PC-9 (cell line): ENCODE measurements around the gene RCC2. TPM values are rescaled to one million over a fixed set of nuclear protein-coding genes. Genes with fewer than 3 reads are reported as not detected.
"Not testable (repeated sequence)": the region's sequence is repeated elsewhere in the genome, so short reads cannot be mapped to it uniquely, and the experiment has no call there.

Experiments used
- BruUV-seq: library from RNA; stranded (reverse); fragments of 400-500 nt; replicated peaks from 2 replicates; lab custom pipeline; 2021; lab: Mats Ljungman, UMichigan
- CTCF ChIA-PET: fragments of 300-600 bp; sonication (Branson Sonifier 250); formaldehyde crosslinking; loops from one replicate; lab custom pipeline; 2022; ENCODE audit warnings: antibody characterized with exemption; lab: Charles Lee
- POLR2A ChIA-PET: fragments of 300-600 bp; sonication (Branson Sonifier 250); formaldehyde crosslinking; loops from one replicate; lab custom pipeline; 2022; ENCODE audit warnings: antibody characterized with exemption; ENCODE audit not compliant: unreplicated experiment; lab: Charles Lee
- DNase-seq, 2 experiments: peaks; one replicate each; pipeline versions ENCODE4 v3.0.0 to v3.0.0-alpha.2; 2015 to 2022; ENCODE audit warnings: mixed read lengths in 1 of 2
- H2AFZ ChIP-seq: fragments of 200-600 bp; sonication (generic); 2 replicates; pipeline ENCODE4 v1.8.1; 2017; ENCODE audit warnings: antibody characterized with exemption
- H3F3A ChIP-seq: fragments of 200-600 bp; sonication (generic); 2 replicates; pipeline ENCODE4 v1.8.1; 2017; ENCODE audit warnings: antibody characterized with exemption, mild to moderate bottlenecking, low read depth; ENCODE audit not compliant: insufficient read depth
- H3K27ac ChIP-seq: fragments of 200-600 bp; sonication (generic); 2 replicates; pipeline ENCODE4 v1.6.1; 2016; ENCODE audit warnings: mixed run types
- H3K27me3 ChIP-seq: fragments of 200-600 bp; sonication (generic); 2 replicates; pipeline ENCODE4 v1.6.1; 2016; ENCODE audit warnings: low read depth, mixed run types; ENCODE audit not compliant: insufficient read depth
- H3K36me3 ChIP-seq: fragments of 200-600 bp; sonication (generic); 2 replicates; pipeline ENCODE4 v1.6.1; 2016; ENCODE audit warnings: low read depth, mixed run types
- H3K4me1 ChIP-seq: fragments of 200-600 bp; sonication (generic); replicated peaks from 2 replicates; pipeline ENCODE4 v1.6.1; 2016; ENCODE audit warnings: mixed run types; ENCODE audit not compliant: insufficient read depth
- H3K4me2 ChIP-seq: fragments of 200-600 bp; sonication (generic); 2 replicates; pipeline ENCODE4 v1.6.1; 2017; ENCODE audit warnings: mixed run types
- H3K4me3 ChIP-seq: fragments of 200-600 bp; sonication (generic); 2 replicates; pipeline ENCODE4 v1.6.1; 2016; ENCODE audit warnings: mixed run types
- H3K79me2 ChIP-seq: fragments of 200-600 bp; sonication (generic); 2 replicates; pipeline ENCODE4 v1.6.1; 2017; ENCODE audit warnings: low read depth, mixed run types
- H3K9me2 ChIP-seq: fragments of 200-600 bp; sonication (generic); 2 replicates; pipeline ENCODE4 v1.8.1; 2017; ENCODE audit warnings: mild to moderate bottlenecking; ENCODE audit not compliant: insufficient read depth
- H3K9me3 ChIP-seq: fragments of 200-600 bp; sonication (generic); 2 replicates; pipeline ENCODE4 v1.8.1; 2016; ENCODE audit warnings: low read depth; ENCODE audit not compliant: insufficient read depth
- H4K20me1 ChIP-seq: fragments of 200-600 bp; sonication (generic); 2 replicates; pipeline ENCODE4 v1.8.1; 2017; ENCODE audit not compliant: insufficient read depth
- EZH2 ChIP-seq: fragments of 200-600 bp; sonication (generic); IDR thresholded peaks from 2 replicates; pipeline ENCODE4 v1.8.0; 2017; ENCODE audit warnings: antibody characterized with exemption, low read depth
- intact Hi-C: fragments of 100-400 bp; cut with micrococcal nuclease; formaldehyde crosslinking; loops from one replicate; pipeline ENCODE4 v1.10.0; 2022; ENCODE audit not compliant: unreplicated experiment
- total RNA-seq: library from RNA; stranded (reverse); gene quantifications from 2 replicates; pipeline ENCODE4 v1.2.3, GENCODE V29; 2021
- TF ChIP-seq, protein P1 (sequence below): fragments of 200-600 bp; sonication (generic); conservative IDR thresholded peaks from 2 replicates; pipeline ENCODE4 v1.6.1; 2017; ENCODE audit warnings: mixed run types, antibody characterized with exemption, mild to moderate bottlenecking, moderate library complexity

The RCC2 gene
- total RNA-seq, 1 experiment from 2014 or later = 170 TPM

GRCh38 chr1:17452686-17453085 is 13.2 kb upstream of the RCC2 start:
- intact Hi-C loops = no loop called here
- no peaks in the 10 kb centered on the region for H3K9me3 ChIP-seq
- H3F3A ChIP-seq = no peaks in the 10 kb centered on the region
- H3K79me2 ChIP-seq = no peaks in the 10 kb centered on the region
- H3K9me2 ChIP-seq = no peaks in the 10 kb centered on the region
- H3K4me1 ChIP-seq = no peaks in the 10 kb centered on the region
- no peak for TF ChIP-seq EZH2
- TF ChIP-seq, protein P1, sequence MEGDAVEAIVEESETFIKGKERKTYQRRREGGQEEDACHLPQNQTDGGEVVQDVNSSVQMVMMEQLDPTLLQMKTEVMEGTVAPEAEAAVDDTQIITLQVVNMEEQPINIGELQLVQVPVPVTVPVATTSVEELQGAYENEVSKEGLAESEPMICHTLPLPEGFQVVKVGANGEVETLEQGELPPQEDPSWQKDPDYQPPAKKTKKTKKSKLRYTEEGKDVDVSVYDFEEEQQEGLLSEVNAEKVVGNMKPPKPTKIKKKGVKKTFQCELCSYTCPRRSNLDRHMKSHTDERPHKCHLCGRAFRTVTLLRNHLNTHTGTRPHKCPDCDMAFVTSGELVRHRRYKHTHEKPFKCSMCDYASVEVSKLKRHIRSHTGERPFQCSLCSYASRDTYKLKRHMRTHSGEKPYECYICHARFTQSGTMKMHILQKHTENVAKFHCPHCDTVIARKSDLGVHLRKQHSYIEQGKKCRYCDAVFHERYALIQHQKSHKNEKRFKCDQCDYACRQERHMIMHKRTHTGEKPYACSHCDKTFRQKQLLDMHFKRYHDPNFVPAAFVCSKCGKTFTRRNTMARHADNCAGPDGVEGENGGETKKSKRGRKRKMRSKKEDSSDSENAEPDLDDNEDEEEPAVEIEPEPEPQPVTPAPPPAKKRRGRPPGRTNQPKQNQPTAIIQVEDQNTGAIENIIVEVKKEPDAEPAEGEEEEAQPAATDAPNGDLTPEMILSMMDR = no peak
- no peak overlapping the region for H2AFZ ChIP-seq
- no peaks in the 10 kb centered on the region for H3K36me3 ChIP-seq
- CTCF ChIA-PET = interaction anchor here (1.1 kb wide), 2 partner anchors 10 to 29 kb away, joined by 3 read pairs; no protein-coding TSS in a partner anchor
- H3K4me3 ChIP-seq = no peak overlapping the region
- H3K4me2 ChIP-seq = no peak overlapping the region
- no peaks in the 10 kb centered on the region for H3K27me3 ChIP-seq
- H3K27ac ChIP-seq = no peak overlapping the region
- no peaks in the 10 kb centered on the region for H4K20me1 ChIP-seq
- no peak for DNase-seq
- BruUV-seq = no TSS peak
- POLR2A ChIA-PET = no interaction called here

DNA sequence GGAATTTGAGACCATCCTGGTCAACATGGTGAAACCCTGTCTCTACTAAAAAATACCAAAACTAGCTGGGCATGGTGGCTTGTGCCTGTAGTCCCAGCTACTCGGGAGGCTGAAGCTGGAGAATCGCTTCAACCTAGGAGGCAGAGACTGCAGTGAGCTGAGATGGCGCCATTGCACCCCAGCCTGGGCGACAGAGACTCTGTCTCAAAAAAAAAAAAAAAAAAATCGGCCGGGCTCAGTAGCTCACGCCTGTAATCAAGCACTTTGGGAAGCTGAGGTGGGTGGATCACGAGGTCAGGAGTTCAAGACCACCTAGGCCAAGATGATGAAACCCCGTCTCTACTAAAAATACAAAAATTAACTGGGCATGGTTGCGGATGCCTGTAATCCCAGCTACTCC is 12.7 kb upstream of the RCC2 start:
- H3K9me3 ChIP-seq, H3K36me3 ChIP-seq, H2AFZ ChIP-seq, H3K4me1 ChIP-seq, POLR2A ChIA-PET, H3K9me2 ChIP-seq, H4K20me1 ChIP-seq, DNase-seq, H3K4me3 ChIP-seq, intact Hi-C loops, H3K79me2 ChIP-seq, H3K4me2 ChIP-seq, H3K27me3 ChIP-seq, H3K27ac ChIP-seq, BruUV-seq, H3F3A ChIP-seq: not testable (repeated sequence)
- CTCF ChIA-PET = interaction anchor here (1.1 kb wide), 2 partner anchors 9 to 29 kb away, joined by 3 read pairs; no protein-coding TSS in a partner anchor

- no peak overlapping the region for H3K27ac ChIP-seq
- CTCF ChIA-PET = interaction anchor here (1.1 kb wide), 2 partner anchors 9 to 30 kb away, joined by 3 read pairs; no protein-coding TSS in a partner anchor
- H3K4me1 ChIP-seq = no peaks in the 10 kb centered on the region
- H3K27me3 ChIP-seq = no peaks in the 10 kb centered on the region
- H3K9me3 ChIP-seq = no peaks in the 10 kb centered on the region
- no TSS peak for BruUV-seq
- no peaks in the 10 kb centered on the region for H3K36me3 ChIP-seq
- H3K9me2 ChIP-seq = no peaks in the 10 kb centered on the region
- H2AFZ ChIP-seq = no peak overlapping the region
- no peak for TF ChIP-seq EZH2
- TF ChIP-seq, protein P1 = no peak
- H4K20me1 ChIP-seq = no peaks in the 10 kb centered on the region
- DNase-seq = no peak
- no peak overlapping the region for H3K4me3 ChIP-seq
- H3F3A ChIP-seq = no peaks in the 10 kb centered on the region
- intact Hi-C loops = no loop called here
- no peaks in the 10 kb centered on the region for H3K79me2 ChIP-seq
- no peak overlapping the region for H3K4me2 ChIP-seq
- POLR2A ChIA-PET = no interaction called here
Measured at GRCh38 chr1:17451731-17452130, 12.3 kb upstream of the RCC2 start.

DNA sequence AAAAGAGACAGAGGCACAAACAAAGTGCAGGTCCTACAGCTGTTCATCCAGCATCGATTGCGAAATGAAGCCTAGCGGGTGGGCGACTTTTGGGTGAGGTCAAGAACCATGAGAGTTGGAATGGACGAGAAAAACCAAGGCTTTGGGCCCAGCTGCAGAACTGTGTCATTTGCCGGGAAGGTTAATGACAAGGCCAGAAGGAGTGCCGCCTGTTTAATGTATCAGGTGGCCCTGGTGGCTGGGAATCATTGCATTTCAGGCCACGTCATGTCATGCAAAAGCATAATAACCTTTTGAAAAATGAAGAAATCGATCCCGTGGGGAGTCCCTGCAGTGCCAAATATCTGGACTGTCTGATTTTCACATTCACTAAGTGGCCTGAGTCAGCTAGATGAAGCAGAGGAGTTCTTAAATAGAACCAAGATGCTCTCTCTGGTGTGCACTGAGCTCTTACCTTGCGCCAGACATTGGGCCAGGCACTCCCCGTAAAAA is 8.1 kb upstream of the RCC2 start:
- POLR2A ChIA-PET = no interaction called here
- no peak for DNase-seq
- no peaks in the 10 kb centered on the region for H3K79me2 ChIP-seq
- peaks cover 9% of the 10 kb centered on the region; the same call in 1 of the 2 replicates for H3F3A ChIP-seq
- peaks cover 8% of the 10 kb centered on the region for H3K4me1 ChIP-seq
- H2AFZ ChIP-seq = no peak overlapping the region
- TF ChIP-seq, protein P1 = no peak
- TF ChIP-seq EZH2 = no peak
- H3K9me3 ChIP-seq = no peaks in the 10 kb centered on the region
- no peak overlapping the region for H3K27ac ChIP-seq
- intact Hi-C loops = no loop called here
- CTCF ChIA-PET = interaction anchor here (0.5 kb wide), 1 partner anchor 39 kb away, joined by 4 read pairs; no protein-coding TSS in a partner anchor
- H3K27me3 ChIP-seq = no peaks in the 10 kb centered on the region
- no peaks in the 10 kb centered on the region for H3K9me2 ChIP-seq
- no peak overlapping the region for H3K4me3 ChIP-seq
- no peaks in the 10 kb centered on the region for H4K20me1 ChIP-seq
- BruUV-seq = no TSS peak
- no peak overlapping the region for H3K4me2 ChIP-seq
- H3K36me3 ChIP-seq = no peaks in the 10 kb centered on the region
